CD4-positive, alpha-beta T cell treated with Interleukin-6 at 100 ng/mL for 8 hours (primary cell): ENCODE results near the gene ARHGAP45.

Source experiments
- DNase-seq: peaks from one replicate; pipeline ENCODE4 v3.0.0-alpha.2; 2020; ENCODE audit warnings: mixed read lengths, low spot score

Gene ARHGAP45

DNA sequence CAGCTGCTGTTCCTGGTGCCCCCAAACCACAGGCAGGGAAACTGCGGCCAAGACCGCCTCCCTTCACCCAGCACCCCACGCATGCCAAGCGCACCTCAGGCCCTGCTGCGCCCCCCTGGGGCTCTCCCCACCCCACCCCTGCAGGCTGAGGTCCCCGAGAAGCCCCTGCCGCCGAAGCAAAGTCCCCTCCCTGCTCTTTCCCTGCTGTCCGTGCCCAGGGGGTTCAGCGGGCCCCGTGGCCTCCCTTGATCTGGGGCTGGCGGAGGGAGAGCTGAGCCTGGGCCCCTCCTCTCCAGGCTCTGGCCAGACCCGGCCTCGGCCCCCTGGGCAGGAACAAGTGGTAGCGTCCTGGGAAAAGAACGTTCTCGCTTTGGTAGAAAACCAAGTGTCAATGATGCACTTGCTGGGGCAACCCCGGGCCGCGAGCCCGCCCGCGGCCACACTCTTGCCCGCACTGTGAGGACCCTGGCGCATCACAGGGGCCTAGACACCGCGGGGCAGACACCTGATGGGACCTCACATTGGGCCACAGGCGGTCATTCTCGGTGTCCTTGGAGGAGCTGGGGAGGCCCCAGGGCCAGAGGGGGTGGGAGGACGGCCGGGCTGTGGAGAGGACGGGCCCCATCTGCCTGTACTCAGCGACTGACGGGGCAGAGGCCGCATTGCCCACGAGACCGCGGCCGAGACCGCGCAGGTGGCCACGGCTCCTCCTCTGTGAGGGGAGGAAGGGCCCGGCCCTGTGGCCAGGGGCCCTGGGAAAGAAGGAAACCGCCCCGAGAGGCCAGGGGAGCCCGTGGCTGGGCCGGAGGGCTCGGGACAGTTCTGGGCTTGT lies 65.8 kb downstream of the ARHGAP45 start:
- no peak for DNase-seq

DNA sequence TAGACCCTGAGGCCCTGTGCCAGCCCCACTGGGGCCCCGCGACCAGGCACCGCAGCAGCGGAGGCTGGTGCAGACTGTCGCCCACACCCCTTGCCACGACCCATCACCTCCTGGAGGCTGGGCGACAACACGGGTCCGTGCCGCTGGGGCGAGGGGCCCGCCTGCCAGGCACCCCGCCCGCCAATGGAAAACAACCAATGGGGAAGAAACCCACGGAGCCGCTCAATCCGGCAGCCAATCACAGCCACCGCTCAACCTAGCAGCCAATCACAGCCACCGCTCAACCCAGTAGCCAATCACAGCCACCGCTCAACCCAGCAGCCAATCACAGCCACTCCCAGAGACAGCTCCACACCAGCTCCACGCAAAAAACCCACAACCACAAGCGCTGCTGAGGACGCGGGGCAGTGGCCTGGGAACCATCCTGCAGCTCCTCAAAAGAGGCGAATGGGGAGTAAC lies 66.5 kb downstream of the ARHGAP45 start:
- DNase-seq: peak; percentile 85

DNA sequence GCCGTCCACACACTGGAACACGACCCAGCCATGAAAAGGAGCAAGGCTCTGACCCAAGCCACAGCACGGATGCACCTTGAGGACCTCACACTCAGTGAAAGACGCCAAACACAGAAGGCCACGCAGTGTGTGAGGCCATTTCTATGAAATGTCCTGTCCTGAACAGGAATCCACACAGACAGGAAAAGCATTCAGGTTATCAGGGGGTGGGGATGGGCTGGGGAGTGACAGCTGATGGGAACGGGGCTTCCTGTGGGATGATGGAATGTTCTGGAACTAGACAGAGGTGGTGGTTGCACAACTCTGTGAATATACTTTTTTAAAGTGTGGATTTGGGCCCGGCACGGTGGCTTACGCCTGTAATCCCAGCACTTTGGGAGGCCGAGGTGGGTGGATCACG lies 67.5 kb downstream of the ARHGAP45 start:
- no peak for DNase-seq

DNA sequence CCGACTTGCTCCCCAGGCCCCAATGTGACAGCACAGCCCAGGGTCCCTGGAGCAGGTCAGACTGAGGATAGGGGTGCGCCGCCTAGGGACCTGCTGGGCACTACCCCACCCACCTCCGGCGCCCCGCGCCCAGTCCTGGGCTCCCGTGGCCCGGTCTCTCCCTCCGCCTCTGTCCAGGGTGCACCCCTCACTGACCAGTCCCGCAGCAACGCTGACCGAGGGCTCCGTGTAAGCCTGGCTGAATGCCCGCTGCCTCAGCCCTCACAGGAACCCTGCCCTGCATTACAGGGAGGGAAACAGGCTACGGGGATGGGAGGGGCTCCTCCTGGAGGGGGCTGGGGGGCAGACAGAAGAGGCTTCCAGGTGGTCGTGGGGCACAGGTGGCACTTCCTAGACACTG lies 68.5 kb downstream of the ARHGAP45 start:
- no peak for DNase-seq

DNA sequence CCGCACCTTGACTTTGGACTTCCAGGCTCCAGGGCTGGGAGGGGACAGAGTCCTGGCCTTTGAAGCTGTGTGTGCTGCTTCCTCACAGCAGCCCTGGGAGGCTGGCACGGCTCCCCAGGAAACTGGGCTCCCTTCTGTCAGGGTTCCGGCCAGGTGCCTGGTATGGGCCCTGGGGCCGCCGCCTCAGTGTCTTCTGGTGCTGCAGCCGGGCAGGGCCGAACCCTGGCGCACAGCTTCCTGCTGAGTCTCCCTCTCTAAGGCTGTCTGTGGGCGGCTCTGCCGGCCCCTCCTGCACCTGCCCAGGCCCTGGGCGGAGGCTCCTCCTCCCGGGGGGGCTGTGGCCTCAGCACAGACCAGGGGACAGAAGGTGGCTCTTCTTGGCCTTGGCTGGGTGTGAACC lies 69.2 kb downstream of the ARHGAP45 start:
- DNase-seq: no peak
